GM19438 (cell line): ENCODE measurements around the gene PCDHB2.
"Not testable (repeated sequence)": the region's sequence is repeated elsewhere in the genome, so short reads cannot be mapped to it uniquely, and the experiment has no call there.

ENCODE experiments used
- ATAC-seq: cut with Tn5 transposase; IDR thresholded peaks from one replicate; pipeline ENCODE4 v1.9.1; 2021; ENCODE audit warnings: low read depth; ENCODE audit not compliant: unreplicated experiment

The PCDHB2 gene

DNA sequence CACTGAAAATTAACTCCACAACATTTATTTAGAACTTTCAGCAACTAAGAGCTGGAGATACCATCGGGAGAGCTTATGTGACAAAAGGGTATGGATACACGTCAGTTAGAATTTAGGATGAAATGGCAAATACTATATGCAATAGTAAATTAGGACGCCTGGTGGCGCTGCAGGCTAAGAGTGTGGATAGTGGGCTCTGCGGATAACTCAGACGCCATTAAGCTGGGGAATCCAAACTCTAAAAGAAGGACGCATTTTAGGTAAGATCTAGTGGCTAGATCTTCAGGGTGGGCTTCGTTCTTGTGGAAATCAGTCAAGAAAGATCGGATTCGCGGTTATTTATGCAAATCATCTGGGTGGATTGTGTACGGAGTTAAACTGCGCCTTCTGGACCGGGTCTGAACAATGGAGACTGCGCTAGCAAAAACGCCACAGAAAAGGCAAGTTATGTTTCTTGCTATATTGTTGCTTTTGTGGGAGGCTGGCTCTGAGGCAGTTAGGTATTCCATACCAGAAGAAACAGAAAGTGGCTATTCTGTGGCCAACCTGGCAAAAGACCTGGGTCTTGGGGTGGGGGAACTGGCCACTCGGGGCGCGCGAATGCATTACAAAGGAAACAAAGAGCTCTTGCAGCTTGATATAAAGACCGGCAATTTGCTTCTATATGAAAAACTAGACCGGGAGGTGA is 40.8 kb downstream of the PCDHB2 start, which contains the start of gene PCDHB5:
TSS of gene PCDHB5 (plus strand) at position 177 of the 688 bp plus-strand sequence. CDS start at position 406, 229 bp downstream.
- ATAC-seq = no peak

DNA sequence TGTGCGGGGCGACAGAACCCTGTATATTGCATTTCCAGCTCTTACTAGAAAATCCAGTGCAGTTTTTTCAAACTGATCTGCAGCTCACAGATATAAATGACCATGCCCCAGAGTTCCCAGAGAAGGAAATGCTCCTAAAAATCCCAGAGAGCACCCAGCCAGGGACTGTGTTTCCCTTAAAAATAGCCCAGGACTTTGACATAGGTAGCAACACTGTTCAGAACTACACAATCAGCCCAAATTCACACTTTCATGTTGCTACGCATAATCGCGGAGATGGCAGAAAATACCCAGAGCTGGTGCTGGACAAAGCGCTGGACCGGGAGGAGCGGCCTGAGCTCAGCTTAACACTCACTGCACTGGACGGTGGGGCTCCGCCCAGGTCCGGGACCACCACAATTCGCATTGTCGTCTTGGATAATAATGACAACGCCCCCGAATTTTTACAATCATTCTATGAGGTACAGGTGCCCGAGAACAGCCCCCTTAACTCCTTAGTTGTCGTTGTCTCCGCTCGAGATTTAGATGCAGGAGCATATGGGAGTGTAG is 41.4 kb downstream of the PCDHB2 start:
- ATAC-seq = no peak

DNA sequence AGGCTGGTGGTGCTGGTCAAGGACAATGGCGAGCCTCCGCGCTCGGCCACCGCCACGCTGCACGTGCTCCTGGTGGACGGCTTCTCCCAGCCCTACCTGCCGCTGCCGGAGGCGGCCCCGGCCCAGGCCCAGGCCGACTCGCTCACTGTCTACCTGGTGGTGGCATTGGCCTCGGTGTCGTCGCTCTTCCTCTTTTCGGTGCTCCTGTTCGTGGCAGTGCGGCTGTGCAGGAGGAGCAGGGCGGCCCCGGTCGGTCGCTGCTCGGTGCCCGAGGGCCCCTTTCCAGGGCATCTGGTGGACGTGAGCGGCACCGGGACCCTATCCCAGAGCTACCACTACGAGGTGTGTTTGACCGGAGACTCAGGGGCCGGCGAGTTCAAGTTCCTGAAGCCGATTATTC is 42.9 kb downstream of the PCDHB2 start:
- ATAC-seq = not testable (repeated sequence)
